Stimulated activated CD4-positive, alpha-beta T cell treated with anti-CD3 and anti-CD28 coated beads, Interleukin-4, amount 100 ng/mL, for 48 hours (primary cell): ENCODE results near the gene VEGFC.

ENCODE experiments used
- DNase-seq, 2 donors: peaks; one replicate each; pipeline ENCODE4 v3.0.0-alpha.2; 2020; ENCODE audit warnings: low read depth in 2 of 2

The VEGFC gene

GRCh38 chr4:176680668-176681180 is 112.0 kb downstream of the VEGFC start:
- DNase-seq = no peak

DNA sequence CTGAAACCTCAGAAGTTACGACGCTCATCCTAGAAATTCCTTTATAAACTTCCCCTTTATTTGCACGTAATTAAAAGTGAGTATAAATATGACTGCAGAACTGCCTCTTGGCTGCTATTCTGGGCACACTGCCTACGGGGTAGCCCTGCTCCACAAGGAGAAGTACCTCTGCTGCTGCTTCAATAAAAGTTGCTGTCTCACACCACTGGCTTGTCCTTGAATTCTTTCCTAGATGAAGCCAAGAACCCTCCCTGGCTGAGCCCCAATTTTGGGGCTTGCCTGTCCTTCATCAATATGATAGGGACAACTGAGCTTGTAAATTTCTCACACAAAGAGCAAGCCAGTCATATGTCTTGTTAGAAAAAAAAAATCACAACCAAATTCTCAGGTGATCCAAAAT is 115.8 kb downstream of the VEGFC start:
- DNase-seq = no peak

DNA sequence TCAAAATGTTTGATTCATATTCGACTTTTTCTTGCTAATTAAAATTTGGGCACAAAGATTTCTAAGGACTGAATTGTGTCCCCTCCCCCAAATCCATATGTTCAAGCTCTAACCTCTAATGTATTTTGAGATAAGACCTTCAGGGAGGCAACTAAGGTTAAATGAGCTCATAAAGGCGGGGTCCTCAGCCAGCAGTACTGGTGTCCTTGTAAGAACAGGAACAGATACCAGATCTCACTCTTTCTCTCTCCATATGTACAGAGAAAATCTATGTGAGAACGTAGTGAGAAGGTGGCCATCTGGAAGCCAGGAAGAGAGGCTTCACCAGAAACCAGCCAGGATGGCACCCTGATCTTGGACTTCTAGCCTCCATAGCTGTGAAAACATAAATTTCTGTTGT is 116.9 kb downstream of the VEGFC start:
- DNase-seq = no peak

- no peak for DNase-seq
These were observed 121.2 kb downstream of the VEGFC start for GRCh38 chr4:176671532-176671931.

GRCh38 chr4:176668324-176668723 is 124.4 kb downstream of the VEGFC start:
- DNase-seq = no peak

DNA sequence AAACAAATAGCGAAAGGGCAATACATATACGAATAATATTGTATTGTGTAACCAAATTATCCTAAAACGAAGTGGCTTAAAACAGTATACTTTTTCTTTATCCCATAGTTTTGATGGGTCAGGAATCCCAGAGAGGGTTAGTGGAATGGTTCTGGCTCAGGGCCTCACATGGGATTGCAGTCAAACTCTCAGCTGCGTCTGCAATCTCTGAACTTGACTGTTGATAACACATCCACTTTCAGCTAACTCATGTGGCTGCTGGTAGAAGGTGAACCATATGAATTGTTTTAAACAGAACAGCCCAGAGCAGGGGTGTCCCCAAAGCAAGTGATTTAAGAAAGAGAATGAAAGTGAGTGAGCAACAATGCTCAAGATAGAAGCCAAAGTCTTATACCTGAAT is 127.8 kb downstream of the VEGFC start:
- no peak for DNase-seq

DNA sequence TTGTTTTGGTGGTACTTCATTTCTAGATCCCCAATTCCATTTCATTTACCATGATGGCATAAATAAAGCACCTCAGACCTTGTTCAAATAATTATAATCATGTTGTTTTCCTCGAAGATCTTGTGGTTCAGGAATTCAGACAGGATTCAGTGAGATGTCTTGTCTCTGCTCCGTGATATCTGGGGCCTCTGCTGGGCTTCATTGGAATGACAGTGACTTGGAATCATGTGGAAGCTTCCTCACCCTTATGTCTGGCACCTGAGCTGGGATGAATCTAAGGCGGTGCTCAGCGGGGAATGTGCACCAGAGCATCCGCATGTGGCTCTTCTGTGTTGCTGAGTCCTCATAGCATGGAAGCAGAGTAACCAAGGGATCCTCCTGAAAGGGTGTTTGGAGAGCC is 132.2 kb downstream of the VEGFC start:
- no peak for DNase-seq

DNA sequence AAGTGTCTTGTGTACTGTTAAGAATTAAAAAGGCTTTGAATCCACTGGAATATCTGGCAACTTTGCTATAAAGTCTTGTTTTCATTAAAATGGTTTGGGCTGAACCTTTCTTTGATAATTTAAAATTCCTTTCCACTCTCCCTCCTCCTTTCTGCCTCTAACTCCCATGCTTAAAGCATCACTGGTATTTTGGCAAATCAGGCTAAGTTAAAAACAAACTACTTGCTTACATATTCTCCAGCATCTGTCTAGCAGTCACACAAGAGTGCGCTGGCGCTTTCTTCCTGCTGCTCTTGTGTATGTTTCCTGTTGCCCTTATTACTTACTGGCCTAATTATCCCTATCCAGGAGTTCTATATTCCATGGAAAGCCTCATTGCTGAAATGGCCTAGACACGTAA is 136.6 kb downstream of the VEGFC start:
- no peak for DNase-seq

GRCh38 chr4:176654565-176655216 is 138.0 kb downstream of the VEGFC start:
- DNase-seq = no peak

DNA sequence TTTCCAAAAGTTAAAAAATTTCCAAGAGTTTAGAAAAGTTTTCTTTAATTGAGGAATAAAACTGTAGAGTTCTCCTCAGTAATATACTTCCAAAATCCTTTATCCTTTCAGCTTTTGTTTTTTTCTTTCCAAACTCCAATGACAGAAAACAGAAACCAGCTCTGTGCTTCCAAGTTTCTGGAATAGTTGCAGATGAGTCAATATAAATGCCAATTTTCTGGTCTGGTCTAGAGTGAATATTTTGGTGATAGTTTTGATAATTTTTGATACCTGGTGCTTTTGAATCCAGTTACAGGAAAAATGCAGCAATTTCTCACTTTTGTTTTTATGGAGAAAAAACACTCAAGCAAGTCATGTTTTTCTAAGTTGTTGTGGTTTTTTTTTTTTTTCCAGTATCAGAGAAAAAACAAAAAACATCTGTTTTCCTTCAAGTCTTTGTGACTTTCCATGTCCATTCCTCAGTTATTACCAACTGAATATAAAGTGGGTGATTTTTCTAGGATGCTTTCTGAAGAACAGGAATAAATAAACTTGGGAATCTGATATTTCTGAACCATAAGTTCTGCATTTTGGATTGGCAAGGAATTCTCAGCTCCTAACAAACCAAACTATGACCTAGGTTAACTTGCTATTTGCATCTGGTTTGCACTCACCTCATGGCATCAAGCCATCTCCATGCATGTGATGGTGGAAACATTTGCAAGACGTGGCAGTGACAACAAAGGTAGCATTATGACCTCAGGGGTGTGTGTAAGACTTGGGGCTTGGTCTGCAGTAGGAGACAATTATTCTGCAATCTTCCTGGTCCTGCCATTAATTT is 139.1 kb downstream of the VEGFC start:
- DNase-seq = no peak

DNA sequence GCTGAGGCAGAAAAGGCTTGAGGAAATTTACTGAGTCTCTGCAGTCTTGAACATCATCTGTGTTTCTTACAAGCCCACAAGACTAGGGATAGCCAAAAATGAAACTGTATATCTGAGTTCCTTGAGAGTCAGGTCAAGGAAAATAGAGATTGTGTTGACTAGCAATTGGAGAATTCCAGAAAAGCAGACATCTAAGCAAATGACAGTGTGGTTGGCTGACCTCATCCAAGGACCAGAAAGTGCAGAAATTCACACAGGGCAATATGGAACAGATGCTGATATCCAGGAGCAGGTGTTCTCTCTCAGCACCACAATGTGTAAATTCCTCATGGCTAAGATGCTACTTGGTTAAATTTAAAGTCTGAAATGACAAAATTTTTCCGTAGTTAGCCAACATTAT is 146.4 kb downstream of the VEGFC start:
- no peak for DNase-seq

DNA sequence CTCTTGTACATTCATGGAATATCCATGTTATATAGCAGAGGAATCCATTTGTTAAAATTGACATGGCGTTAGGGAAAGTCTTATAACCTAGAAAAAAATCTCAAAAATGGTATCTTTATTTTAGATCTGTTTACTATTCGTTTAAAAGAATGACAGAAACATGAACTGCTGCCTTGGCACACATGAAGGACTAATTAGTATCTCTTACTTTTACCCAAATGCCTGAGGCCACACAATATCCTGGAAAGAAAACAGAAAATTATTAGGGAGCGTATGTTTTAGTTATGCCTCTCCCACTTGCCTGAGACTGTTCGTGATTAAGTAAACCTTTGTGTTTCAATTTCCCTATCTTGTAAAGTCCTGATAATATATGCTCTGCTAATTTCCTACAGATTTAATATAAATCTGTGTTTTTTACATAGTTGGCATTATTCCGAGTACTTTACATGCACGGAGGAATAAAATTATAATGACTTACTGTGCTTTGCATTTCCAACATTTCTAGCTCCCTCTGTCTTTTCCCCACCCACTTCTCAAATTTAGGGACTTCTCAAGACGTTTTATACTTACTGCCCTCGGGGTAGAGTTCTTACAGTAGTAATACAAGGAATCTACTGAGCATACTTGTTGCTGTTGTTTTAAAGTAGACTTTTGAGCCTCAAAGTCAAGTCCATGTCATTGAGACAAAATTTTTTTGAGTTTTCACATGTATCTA is 147.3 kb downstream of the VEGFC start:
- no peak for DNase-seq

GRCh38 chr4:176642472-176642871 is 150.2 kb downstream of the VEGFC start:
- DNase-seq = no peak

DNA sequence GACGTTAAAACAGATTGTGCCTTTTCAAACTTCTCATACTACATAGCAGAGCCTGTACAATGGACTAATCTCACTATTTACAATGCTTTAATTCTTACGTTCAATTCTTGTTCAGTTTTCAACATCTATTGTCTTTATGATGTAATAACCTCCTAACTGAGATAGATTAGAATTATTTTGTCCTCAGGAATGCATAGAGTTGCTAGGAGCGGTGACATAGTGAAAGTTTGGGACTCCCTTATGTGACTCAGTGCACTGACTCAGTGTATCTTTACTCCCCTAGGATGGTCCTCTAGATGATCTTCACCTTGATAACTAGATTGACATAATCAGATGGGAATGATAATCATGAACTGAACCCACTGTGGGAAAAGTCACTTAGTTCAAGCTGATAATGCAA is 151.5 kb downstream of the VEGFC start:
- no peak for DNase-seq

DNA sequence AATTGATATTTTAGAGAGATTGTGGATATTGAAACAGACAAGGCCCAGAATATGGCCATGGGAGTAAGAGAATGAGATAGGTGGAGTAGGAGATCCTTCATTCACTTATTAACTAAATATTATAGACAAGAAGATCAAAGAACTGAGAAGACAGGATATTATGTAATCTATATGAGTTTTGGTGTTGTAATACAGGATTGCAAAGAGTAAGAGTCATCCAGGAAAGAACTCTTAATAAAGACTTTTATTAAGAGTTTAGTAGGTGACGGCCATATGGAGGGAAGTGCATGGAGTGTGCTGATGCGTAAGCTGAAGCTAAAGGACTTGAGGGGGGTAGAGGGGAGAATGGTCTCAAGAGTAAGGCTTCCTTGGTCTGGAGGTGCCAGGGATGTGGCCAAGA is 153.7 kb downstream of the VEGFC start:
- no peak for DNase-seq

DNA sequence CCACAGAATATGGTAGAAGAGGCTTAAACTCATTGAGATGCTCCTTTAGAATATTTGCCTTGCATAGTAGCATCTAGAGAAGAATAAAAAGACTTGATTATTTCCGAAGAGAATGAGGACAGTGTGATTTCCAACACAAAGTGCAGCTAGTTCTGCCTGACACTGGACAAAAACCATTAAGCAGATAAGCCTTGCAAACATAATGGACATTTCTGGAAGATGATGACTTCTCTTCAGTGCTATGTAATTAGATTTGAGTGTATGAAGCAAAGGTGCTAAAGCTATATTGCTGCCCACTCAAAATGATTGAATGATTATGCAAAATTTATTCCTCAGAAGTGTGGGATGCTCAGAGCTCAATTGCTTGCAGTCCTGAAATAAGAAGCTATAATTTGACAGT is 156.4 kb downstream of the VEGFC start:
- DNase-seq = no peak

- no peak for DNase-seq
These were observed 157.1 kb downstream of the VEGFC start for GRCh38 chr4:176635372-176636261.
